GM23338 (cell line): ENCODE results near the gene NFS1. TPM values are rescaled to one million over a fixed set of nuclear protein-coding genes. Genes with fewer than 3 reads are reported as not detected.

ENCODE experiments used
- ATAC-seq: fragments of 200-7000 bp; cut with Tn5 transposase; 3 replicates; pipeline ENCODE4 v1.9.1; 2020
- DNase-seq: peaks from one replicate; pipeline ENCODE4 v3.0.0-alpha.2; 2015; ENCODE audit warnings: low spot score
- H2AFZ ChIP-seq: fragments of 200-600 bp; sonication (generic); 2 replicates; pipeline ENCODE4 v1.8.0; 2016; ENCODE audit warnings: antibody characterized with exemption, mild to moderate bottlenecking, moderate library complexity
- H3F3A ChIP-seq: fragments of 200-600 bp; sonication (generic); replicated peaks from 2 replicates; pipeline ENCODE4 v1.8.0; 2017; ENCODE audit warnings: antibody characterized with exemption, mixed run types, low read depth
- H3K27ac ChIP-seq: fragments of 200-600 bp; sonication (generic); 2 replicates; pipeline ENCODE4 v1.6.1; 2016; ENCODE audit warnings: low read depth
- H3K27me3 ChIP-seq: fragments of 200-600 bp; sonication (generic); 2 replicates; pipeline ENCODE4 v1.8.0; 2016; ENCODE audit warnings: mild to moderate bottlenecking, mixed run types, moderate library complexity; ENCODE audit not compliant: insufficient read depth
- H3K36me3 ChIP-seq: fragments of 200-600 bp; sonication (generic); 2 replicates; pipeline ENCODE4 v1.8.0; 2016; ENCODE audit warnings: mild to moderate bottlenecking; ENCODE audit not compliant: insufficient read depth
- H3K4me1 ChIP-seq: fragments of 200-600 bp; sonication (generic); 2 replicates; pipeline ENCODE4 v1.8.0; 2016; ENCODE audit warnings: mild to moderate bottlenecking, moderate library complexity; ENCODE audit not compliant: insufficient read depth
- H3K4me2 ChIP-seq: fragments of 200-600 bp; sonication (generic); 2 replicates; pipeline ENCODE4 v1.7.1; 2017; ENCODE audit warnings: mixed run types
- H3K4me3 ChIP-seq: fragments of 200-600 bp; sonication (generic); 2 replicates; pipeline ENCODE4 v1.6.1; 2016; ENCODE audit warnings: mixed run types
- H3K79me2 ChIP-seq: fragments of 200-600 bp; sonication (generic); replicated peaks from 2 replicates; pipeline ENCODE4 v1.8.0; 2017; ENCODE audit warnings: mild to moderate bottlenecking; ENCODE audit not compliant: insufficient read depth
- H3K9me2 ChIP-seq: fragments of 200-600 bp; sonication (generic); 2 replicates; pipeline ENCODE4 v1.8.0; 2017; ENCODE audit not compliant: insufficient read depth
- H4K20me1 ChIP-seq: fragments of 200-600 bp; sonication (generic); replicated peaks from 2 replicates; pipeline ENCODE4 v1.8.0; 2017; ENCODE audit warnings: mild to moderate bottlenecking; ENCODE audit not compliant: insufficient read depth
- H3K27ac Mint-ChIP-seq: 2 replicates; pipeline ENCODE4 v1.8.0; 2020; ENCODE audit warnings: inconsistent platforms, mild to moderate bottlenecking, moderate library complexity, mixed read lengths
- H3K27me3 Mint-ChIP-seq: 3 replicates; pipeline ENCODE4 v1.8.0; 2022; ENCODE audit warnings: low read depth, mild to moderate bottlenecking, moderate library complexity, mixed read lengths, inconsistent platforms; ENCODE audit not compliant: insufficient read depth, poor library complexity
- H3K36me3 Mint-ChIP-seq: 3 replicates; pipeline ENCODE4 v1.8.0; 2021; ENCODE audit warnings: low read depth, mild to moderate bottlenecking, inconsistent platforms, moderate library complexity, mixed read lengths
- H3K4me1 Mint-ChIP-seq: 3 replicates; pipeline ENCODE4 v1.8.0; 2020; ENCODE audit warnings: mild to moderate bottlenecking, inconsistent platforms, mixed read lengths
- H3K4me3 Mint-ChIP-seq: 3 replicates; pipeline ENCODE4 v1.8.0; 2021; ENCODE audit warnings: moderate library complexity, mild to moderate bottlenecking, inconsistent platforms, mixed read lengths
- H3K9me3 Mint-ChIP-seq: 3 replicates; pipeline ENCODE4 v1.8.0; 2020; ENCODE audit warnings: moderate library complexity, mild to moderate bottlenecking, inconsistent platforms, mixed read lengths
- CREB1 ChIP-seq: fragments of 250-450 bp; sonication (Bioruptor Pico); IDR thresholded peaks from 2 replicates; pipeline ENCODE4 v1.5.0; 2020; ENCODE audit warnings: low read depth, mild to moderate bottlenecking, moderate library complexity
- EZH2 ChIP-seq: fragments of 200-600 bp; sonication (generic); IDR thresholded peaks from one replicate; pipeline ENCODE4 v1.8.0; 2017; ENCODE audit warnings: antibody characterized with exemption, mild to moderate bottlenecking, low read depth; ENCODE audit not compliant: unreplicated experiment
- EZH2phosphoT487 ChIP-seq: fragments of 200-600 bp; sonication (generic); IDR thresholded peaks from one replicate; pipeline ENCODE4 v1.8.1; 2018; ENCODE audit warnings: antibody characterized with exemption; ENCODE audit not compliant: unreplicated experiment
- JUNB ChIP-seq: IDR thresholded peaks from one replicate; pipeline ENCODE4 v1.6.1; 2016; ENCODE audit warnings: antibody characterized with exemption; ENCODE audit not compliant: unreplicated experiment
- NANOG ChIP-seq: IDR thresholded peaks from 2 replicates; pipeline ENCODE4 v1.6.1; 2016; ENCODE audit warnings: antibody characterized with exemption, borderline replicate concordance
- POLR2AphosphoS5 ChIP-seq: IDR thresholded peaks from 2 replicates; pipeline ENCODE4 v1.6.1; 2016; ENCODE audit warnings: antibody characterized with exemption, low read depth
- STAT1 ChIP-seq: IDR thresholded peaks from one replicate; pipeline ENCODE4 v1.6.1; 2016; ENCODE audit warnings: antibody characterized with exemption; ENCODE audit not compliant: unreplicated experiment
- ZNF114 ChIP-seq: fragments of 250-450 bp; sonication (Bioruptor Pico); IDR thresholded peaks from 2 replicates; pipeline ENCODE4 v1.5.0; 2020; ENCODE audit warnings: mild to moderate bottlenecking, moderate library complexity
- ZNF331 ChIP-seq: fragments of 250-450 bp; sonication (Bioruptor Pico); IDR thresholded peaks from 2 replicates; pipeline ENCODE4 v1.5.0; 2020; ENCODE audit warnings: low read depth, mild to moderate bottlenecking, moderate library complexity
- polyA plus RNA-seq: library from polyadenylated mRNA; unstranded; fragments of >200 nt; fragmentation: Nextera tagmentation; extraction: Ambion mirVana; gene quantifications from 2 replicates; pipeline ENCODE4 v1.2.1, GENCODE V29; 2016
- total RNA-seq: library from RNA; depleted of rRNA; stranded (reverse); fragments of >200 nt; shearing (Covaris generic); gene quantifications from 2 replicates; pipeline ENCODE4 v1.2.3, GENCODE V29; 2014
- TF ChIP-seq, protein P1 (sequence below), 2 experiments: fragments of 200-600 bp in 1 of 2; sonication (generic) in 1 of 2; conservative IDR thresholded peaks; 2 replicates each; pipeline versions ENCODE4 v1.5.1 to v1.6.1; 2016 to 2017; ENCODE audit warnings: antibody characterized with exemption in 2 of 2, low read depth in 2 of 2, mild to moderate bottlenecking in 2 of 2, moderate library complexity in 1 of 2
- TF ChIP-seq, protein P2 (sequence below): IDR thresholded peaks from 2 replicates; pipeline ENCODE4 v1.6.1; 2016; ENCODE audit warnings: antibody characterized with exemption
- TF ChIP-seq, protein P3 (sequence below): IDR thresholded peaks from one replicate; pipeline ENCODE4 v1.6.1; 2018; ENCODE audit warnings: antibody characterized with exemption; ENCODE audit not compliant: unreplicated experiment
- TF ChIP-seq, protein P4 (sequence below): fragments of 250-450 bp; sonication (Bioruptor Pico); IDR thresholded peaks from 2 replicates; pipeline ENCODE4 v1.5.0; 2020; ENCODE audit warnings: mild to moderate bottlenecking, moderate library complexity

Gene NFS1
- total and polyA plus RNA-seq, 2 experiments from 2014 or later, result 22.8 to 35.7 TPM

DNA sequence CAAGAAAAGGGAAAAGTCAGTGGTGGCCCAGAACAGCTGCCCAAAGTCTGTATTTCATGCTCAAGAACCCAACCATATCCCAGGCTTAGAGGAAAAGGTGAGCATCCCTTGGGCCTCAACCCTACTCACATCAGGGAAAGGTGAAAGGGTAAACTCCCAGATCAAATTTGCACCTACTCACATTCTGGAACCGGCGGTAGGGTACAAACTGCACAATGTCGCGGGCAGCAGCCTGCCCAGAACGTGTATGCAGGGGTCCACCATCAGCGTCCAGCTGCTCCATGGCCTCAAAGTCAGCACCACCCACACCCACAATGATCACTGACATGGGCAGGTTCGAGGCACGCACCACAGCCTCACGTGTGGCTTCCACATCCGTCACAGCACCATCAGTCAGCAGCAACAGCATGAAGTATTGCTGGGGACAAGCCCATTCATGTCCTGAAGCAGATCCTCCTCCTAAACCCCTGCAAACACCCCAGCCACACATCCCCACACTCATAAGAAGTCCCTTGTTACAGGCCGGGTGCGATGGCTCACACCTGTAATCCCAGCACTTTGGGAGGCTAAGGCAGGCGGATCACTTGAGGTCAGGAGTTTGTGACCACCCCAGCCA, 72.7 kb downstream of the NFS1 start:
- Histone ChIP-seq H3F3A (peaks cover 8% of the 10 kb centered on the region; the same call in 1 of the 2 replicates), H2AFZ (no peak overlapping the region), H3K79me2 (no peaks in the 10 kb centered on the region), H3K27ac (no peak overlapping the region), H3K36me3 (peaks cover 33% of the 10 kb centered on the region), H4K20me1 (no peaks in the 10 kb centered on the region; the same call in 1 of the 2 replicates), H3K4me1 (no peaks in the 10 kb centered on the region), H3K9me2 (no peaks in the 10 kb centered on the region), H3K4me3 (no peak overlapping the region), H3K4me2 (no peak overlapping the region), H3K27me3 (no peaks in the 10 kb centered on the region)
- Mint-ChIP-seq H3K27me3 (peaks cover 2% of the 10 kb centered on the region), H3K4me1 (no peaks in the 10 kb centered on the region), H3K9me3 (no peaks in the 10 kb centered on the region), H3K36me3 (peaks cover 52% of the 10 kb centered on the region), H3K27ac (0 out of 2 replicates have a peak overlapping the region, but pooled peaks have one; percentile 56), H3K4me3 (no peak overlapping the region)
- no peak for ATAC-seq
- no peak for TF ChIP-seq STAT1
- TF ChIP-seq NANOG, result no peak
- no peak for TF ChIP-seq EZH2phosphoT487
- TF ChIP-seq EZH2, result no peak
- TF ChIP-seq, protein P1, sequence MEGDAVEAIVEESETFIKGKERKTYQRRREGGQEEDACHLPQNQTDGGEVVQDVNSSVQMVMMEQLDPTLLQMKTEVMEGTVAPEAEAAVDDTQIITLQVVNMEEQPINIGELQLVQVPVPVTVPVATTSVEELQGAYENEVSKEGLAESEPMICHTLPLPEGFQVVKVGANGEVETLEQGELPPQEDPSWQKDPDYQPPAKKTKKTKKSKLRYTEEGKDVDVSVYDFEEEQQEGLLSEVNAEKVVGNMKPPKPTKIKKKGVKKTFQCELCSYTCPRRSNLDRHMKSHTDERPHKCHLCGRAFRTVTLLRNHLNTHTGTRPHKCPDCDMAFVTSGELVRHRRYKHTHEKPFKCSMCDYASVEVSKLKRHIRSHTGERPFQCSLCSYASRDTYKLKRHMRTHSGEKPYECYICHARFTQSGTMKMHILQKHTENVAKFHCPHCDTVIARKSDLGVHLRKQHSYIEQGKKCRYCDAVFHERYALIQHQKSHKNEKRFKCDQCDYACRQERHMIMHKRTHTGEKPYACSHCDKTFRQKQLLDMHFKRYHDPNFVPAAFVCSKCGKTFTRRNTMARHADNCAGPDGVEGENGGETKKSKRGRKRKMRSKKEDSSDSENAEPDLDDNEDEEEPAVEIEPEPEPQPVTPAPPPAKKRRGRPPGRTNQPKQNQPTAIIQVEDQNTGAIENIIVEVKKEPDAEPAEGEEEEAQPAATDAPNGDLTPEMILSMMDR (conservative IDR thresholded peaks at IDR 0.05; ENCODE audit: low read depth in 2 of 2), result no peak
- TF ChIP-seq ZNF114 (CRISPR knock-in tag), result no peak
- TF ChIP-seq JUNB, result no peak
- no peak for TF ChIP-seq POLR2AphosphoS5
- TF ChIP-seq, protein P2, sequence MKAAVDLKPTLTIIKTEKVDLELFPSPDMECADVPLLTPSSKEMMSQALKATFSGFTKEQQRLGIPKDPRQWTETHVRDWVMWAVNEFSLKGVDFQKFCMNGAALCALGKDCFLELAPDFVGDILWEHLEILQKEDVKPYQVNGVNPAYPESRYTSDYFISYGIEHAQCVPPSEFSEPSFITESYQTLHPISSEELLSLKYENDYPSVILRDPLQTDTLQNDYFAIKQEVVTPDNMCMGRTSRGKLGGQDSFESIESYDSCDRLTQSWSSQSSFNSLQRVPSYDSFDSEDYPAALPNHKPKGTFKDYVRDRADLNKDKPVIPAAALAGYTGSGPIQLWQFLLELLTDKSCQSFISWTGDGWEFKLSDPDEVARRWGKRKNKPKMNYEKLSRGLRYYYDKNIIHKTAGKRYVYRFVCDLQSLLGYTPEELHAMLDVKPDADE, result no peak
- TF ChIP-seq CREB1 (CRISPR knock-in tag), result no peak
- TF ChIP-seq, protein P3, sequence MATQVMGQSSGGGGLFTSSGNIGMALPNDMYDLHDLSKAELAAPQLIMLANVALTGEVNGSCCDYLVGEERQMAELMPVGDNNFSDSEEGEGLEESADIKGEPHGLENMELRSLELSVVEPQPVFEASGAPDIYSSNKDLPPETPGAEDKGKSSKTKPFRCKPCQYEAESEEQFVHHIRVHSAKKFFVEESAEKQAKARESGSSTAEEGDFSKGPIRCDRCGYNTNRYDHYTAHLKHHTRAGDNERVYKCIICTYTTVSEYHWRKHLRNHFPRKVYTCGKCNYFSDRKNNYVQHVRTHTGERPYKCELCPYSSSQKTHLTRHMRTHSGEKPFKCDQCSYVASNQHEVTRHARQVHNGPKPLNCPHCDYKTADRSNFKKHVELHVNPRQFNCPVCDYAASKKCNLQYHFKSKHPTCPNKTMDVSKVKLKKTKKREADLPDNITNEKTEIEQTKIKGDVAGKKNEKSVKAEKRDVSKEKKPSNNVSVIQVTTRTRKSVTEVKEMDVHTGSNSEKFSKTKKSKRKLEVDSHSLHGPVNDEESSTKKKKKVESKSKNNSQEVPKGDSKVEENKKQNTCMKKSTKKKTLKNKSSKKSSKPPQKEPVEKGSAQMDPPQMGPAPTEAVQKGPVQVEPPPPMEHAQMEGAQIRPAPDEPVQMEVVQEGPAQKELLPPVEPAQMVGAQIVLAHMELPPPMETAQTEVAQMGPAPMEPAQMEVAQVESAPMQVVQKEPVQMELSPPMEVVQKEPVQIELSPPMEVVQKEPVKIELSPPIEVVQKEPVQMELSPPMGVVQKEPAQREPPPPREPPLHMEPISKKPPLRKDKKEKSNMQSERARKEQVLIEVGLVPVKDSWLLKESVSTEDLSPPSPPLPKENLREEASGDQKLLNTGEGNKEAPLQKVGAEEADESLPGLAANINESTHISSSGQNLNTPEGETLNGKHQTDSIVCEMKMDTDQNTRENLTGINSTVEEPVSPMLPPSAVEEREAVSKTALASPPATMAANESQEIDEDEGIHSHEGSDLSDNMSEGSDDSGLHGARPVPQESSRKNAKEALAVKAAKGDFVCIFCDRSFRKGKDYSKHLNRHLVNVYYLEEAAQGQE, result no peak
- TF ChIP-seq ZNF331, result no peak
- TF ChIP-seq, protein P4, sequence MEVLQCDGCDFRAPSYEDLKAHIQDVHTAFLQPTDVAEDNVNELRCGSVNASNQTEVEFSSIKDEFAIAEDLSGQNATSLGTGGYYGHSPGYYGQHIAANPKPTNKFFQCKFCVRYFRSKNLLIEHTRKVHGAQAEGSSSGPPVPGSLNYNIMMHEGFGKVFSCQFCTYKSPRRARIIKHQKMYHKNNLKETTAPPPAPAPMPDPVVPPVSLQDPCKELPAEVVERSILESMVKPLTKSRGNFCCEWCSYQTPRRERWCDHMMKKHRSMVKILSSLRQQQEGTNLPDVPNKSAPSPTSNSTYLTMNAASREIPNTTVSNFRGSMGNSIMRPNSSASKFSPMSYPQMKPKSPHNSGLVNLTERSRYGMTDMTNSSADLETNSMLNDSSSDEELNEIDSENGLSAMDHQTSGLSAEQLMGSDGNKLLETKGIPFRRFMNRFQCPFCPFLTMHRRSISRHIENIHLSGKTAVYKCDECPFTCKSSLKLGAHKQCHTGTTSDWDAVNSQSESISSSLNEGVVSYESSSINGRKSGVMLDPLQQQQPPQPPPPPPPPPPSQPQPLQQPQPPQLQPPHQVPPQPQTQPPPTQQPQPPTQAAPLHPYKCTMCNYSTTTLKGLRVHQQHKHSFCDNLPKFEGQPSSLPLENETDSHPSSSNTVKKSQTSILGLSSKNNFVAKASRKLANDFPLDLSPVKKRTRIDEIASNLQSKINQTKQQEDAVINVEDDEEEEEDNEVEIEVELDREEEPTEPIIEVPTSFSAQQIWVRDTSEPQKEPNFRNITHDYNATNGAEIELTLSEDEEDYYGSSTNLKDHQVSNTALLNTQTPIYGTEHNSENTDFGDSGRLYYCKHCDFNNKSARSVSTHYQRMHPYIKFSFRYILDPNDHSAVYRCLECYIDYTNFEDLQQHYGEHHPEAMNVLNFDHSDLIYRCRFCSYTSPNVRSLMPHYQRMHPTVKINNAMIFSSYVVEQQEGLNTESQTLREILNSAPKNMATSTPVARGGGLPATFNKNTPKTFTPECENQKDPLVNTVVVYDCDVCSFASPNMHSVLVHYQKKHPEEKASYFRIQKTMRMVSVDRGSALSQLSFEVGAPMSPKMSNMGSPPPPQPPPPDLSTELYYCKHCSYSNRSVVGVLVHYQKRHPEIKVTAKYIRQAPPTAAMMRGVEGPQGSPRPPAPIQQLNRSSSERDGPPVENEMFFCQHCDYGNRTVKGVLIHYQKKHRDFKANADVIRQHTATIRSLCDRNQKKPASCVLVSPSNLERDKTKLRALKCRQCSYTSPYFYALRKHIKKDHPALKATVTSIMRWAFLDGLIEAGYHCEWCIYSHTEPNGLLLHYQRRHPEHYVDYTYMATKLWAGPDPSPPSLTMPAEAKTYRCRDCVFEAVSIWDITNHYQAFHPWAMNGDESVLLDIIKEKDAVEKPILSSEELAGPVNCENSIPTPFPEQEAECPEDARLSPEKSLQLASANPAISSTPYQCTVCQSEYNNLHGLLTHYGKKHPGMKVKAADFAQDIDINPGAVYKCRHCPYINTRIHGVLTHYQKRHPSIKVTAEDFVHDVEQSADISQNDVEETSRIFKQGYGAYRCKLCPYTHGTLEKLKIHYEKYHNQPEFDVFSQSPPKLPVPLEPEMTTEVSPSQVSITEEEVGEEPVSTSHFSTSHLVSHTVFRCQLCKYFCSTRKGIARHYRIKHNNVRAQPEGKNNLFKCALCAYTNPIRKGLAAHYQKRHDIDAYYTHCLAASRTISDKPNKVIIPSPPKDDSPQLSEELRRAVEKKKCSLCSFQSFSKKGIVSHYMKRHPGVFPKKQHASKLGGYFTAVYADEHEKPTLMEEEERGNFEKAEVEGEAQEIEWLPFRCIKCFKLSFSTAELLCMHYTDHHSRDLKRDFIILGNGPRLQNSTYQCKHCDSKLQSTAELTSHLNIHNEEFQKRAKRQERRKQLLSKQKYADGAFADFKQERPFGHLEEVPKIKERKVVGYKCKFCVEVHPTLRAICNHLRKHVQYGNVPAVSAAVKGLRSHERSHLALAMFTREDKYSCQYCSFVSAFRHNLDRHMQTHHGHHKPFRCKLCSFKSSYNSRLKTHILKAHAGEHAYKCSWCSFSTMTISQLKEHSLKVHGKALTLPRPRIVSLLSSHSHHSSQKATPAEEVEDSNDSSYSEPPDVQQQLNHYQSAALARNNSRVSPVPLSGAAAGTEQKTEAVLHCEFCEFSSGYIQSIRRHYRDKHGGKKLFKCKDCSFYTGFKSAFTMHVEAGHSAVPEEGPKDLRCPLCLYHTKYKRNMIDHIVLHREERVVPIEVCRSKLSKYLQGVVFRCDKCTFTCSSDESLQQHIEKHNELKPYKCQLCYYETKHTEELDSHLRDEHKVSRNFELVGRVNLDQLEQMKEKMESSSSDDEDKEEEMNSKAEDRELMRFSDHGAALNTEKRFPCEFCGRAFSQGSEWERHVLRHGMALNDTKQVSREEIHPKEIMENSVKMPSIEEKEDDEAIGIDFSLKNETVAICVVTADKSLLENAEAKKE (CRISPR knock-in tag), result no peak
- DNase-seq, result no peak
